Epithelial cell of prostate (primary cell): ENCODE results near the gene PRKAG1.

Source experiments
- DNase-seq: peaks from one replicate; pipeline ENCODE4 v3.0.0-alpha.2; 2011; ENCODE audit warnings: low read depth, low spot score
- H3K27ac ChIP-seq: fragments of 450-650 bp; 2 replicates; pipeline ENCODE4 v1.5.1; 2017; ENCODE audit warnings: mild to moderate bottlenecking

PRKAG1 gene

GRCh38 chr12:49050507-49051372 lies 32.2 kb upstream of the PRKAG1 start:
- DNase-seq: no peak
- H3K27ac ChIP-seq: no peak overlapping the region

GRCh38 chr12:49049566-49050224 lies 31.1 kb upstream of the PRKAG1 start:
- DNase-seq: no peak

GRCh38 chr12:49048953-49049352 lies 30.4 kb upstream of the PRKAG1 start:
- no peak overlapping the region for H3K27ac ChIP-seq
- no peak for DNase-seq

More at GRCh38 chr12:49049566-49050224, 31.1 kb upstream of the PRKAG1 start:
- no peak overlapping the region for H3K27ac ChIP-seq

GRCh38 chr12:49046129-49046895 lies 27.7 kb upstream of the PRKAG1 start:
- no peak overlapping the region for H3K27ac ChIP-seq
- DNase-seq: no peak

- H3K27ac ChIP-seq: no peak overlapping the region
- no peak for DNase-seq
These were observed 26.1 kb upstream of the PRKAG1 start for GRCh38 chr12:49044660-49045059.

- no peak for DNase-seq
- H3K27ac ChIP-seq: no peak overlapping the region
These were observed 25.3 kb upstream of the PRKAG1 start for GRCh38 chr12:49043856-49044258.

- H3K27ac ChIP-seq: no peak overlapping the region
- no peak for DNase-seq
These were observed 24.7 kb upstream of the PRKAG1 start for GRCh38 chr12:49043241-49043640.

- no peak for DNase-seq
- H3K27ac ChIP-seq: no peak overlapping the region
These were observed 23.4 kb upstream of the PRKAG1 start for GRCh38 chr12:49041881-49042484.

GRCh38 chr12:49041036-49041880 lies 22.7 kb upstream of the PRKAG1 start:
- no peak for DNase-seq
- H3K27ac ChIP-seq: no peak overlapping the region

- no peak for DNase-seq
- H3K27ac ChIP-seq: no peak overlapping the region
These were observed 21.8 kb upstream of the PRKAG1 start for GRCh38 chr12:49040364-49040855.

- DNase-seq: no peak
- no peak overlapping the region for H3K27ac ChIP-seq
These were observed 21.1 kb upstream of the PRKAG1 start for GRCh38 chr12:49039421-49040363.

- DNase-seq: no peak
- no peak overlapping the region for H3K27ac ChIP-seq
These were observed 19.8 kb upstream of the PRKAG1 start for GRCh38 chr12:49038291-49038955.

GRCh38 chr12:49037947-49038237 lies 19.3 kb upstream of the PRKAG1 start:
- no peak overlapping the region for H3K27ac ChIP-seq
- no peak for DNase-seq

- H3K27ac ChIP-seq: no peak overlapping the region
- DNase-seq: no peak
These were observed 18.8 kb upstream of the PRKAG1 start for GRCh38 chr12:49037111-49037946.

GRCh38 chr12:49036029-49036428 lies 17.5 kb upstream of the PRKAG1 start:
- H3K27ac ChIP-seq: no peak overlapping the region

GRCh38 chr12:49034286-49034622 lies 15.7 kb upstream of the PRKAG1 start:
- H3K27ac ChIP-seq: no peak overlapping the region
- DNase-seq: no peak

More at GRCh38 chr12:49036029-49036428, 17.5 kb upstream of the PRKAG1 start:
- DNase-seq: no peak

GRCh38 chr12:49033611-49034285 lies 15.2 kb upstream of the PRKAG1 start:
- H3K27ac ChIP-seq: no peak overlapping the region
- no peak for DNase-seq
